Activated naive CD4-positive, alpha-beta T cell treated with anti-CD3 and anti-CD28 coated beads, Interleukin-2, amount 50 U/mL, for 72 hours (primary cell): Measurements from ENCODE around the gene BTBD1. TPM values are rescaled to one million over a fixed set of nuclear protein-coding genes. Genes with fewer than 3 reads are reported as not detected.
"Not testable (repeated sequence)": the region's sequence is repeated elsewhere in the genome, so short reads cannot be mapped to it uniquely, and the experiment has no call there.

Source experiments
- ATAC-seq, 2 donors: fragments of 150-1000 bp; cut with Tn5 transposase; 2 replicates each; pipeline ENCODE4 v1.10.0; 2021; ENCODE audit warnings: mild to moderate bottlenecking in 2 of 2, moderate library complexity in 2 of 2
- DNase-seq, 2 donors: peaks; one replicate each; pipeline ENCODE4 v3.0.0; 2021 to 2022; ENCODE audit warnings: low spot score in 2 of 2
- H3K27ac Mint-ChIP-seq, 2 donors: one replicate each; pipeline ENCODE4 v1.8.0; 2022; ENCODE audit warnings: mild to moderate bottlenecking in 2 of 2, mixed read lengths in 2 of 2
- H3K36me3 Mint-ChIP-seq, 2 donors: one replicate each; pipeline ENCODE4 v1.8.0; 2022; ENCODE audit warnings: mixed read lengths in 2 of 2
- H3K9me3 Mint-ChIP-seq, 2 donors: one replicate each; pipeline ENCODE4 v1.8.0; 2022; ENCODE audit warnings: mixed read lengths in 2 of 2
- total RNA-seq, 2 donors: library from RNA; stranded (reverse); gene quantifications; one replicate each; pipeline ENCODE4 v1.2.3, GENCODE V29; 2022

BTBD1 gene
- total RNA-seq, 2 donors from 2014 or later, result 47.7 to 64.7 TPM

DNA sequence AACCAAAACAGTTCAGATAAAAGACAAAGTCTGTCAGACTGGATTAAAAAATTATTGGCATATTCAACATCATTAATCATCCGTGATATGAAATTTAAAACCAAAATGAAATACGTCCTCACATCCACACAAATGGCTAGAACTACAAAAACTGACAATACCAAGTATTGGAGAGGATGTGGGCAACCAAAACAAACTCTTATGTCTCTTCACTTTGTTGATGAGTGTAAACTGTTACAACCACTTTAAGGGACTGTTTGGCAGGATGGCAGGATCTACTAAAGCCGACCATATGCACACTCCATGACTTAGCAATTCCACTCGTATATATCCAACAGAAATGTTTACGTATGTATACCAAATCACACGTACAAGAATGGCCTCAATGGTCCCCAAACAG is 30.8 kb downstream of the BTBD1 start:
- H3K27ac Mint-ChIP-seq, result no peak overlapping the region
- DNase-seq (no peak), ATAC-seq (no peak)
- H3K9me3 Mint-ChIP-seq, result peaks cover 0 to 5% of the 10 kb centered on the region in 2 donors
- H3K36me3 Mint-ChIP-seq, result peaks cover 29 to 59% of the 10 kb centered on the region in 2 donors

DNA sequence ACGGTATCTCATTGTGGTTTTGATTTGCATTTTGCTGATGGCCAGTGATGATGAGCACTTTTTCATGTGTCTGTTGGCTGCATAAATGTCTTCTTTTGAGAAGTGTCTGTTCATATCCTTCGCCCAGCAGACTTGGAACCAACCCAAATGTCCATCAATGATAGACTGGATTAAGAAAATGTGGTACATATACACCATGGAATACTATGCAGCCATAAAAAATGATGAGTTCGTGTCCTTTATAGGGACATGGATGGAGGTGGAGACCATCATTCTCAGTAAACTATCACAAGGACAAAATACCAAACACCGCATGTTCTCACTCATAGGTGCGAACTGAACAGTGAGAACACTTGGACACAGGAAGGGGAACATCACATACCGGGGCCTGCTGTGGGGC is 35.8 kb downstream of the BTBD1 start:
- H3K27ac Mint-ChIP-seq, H3K9me3 Mint-ChIP-seq, DNase-seq, ATAC-seq: not testable (repeated sequence)
- peaks cover 4 to 29% of the 10 kb centered on the region in 2 donors for H3K36me3 Mint-ChIP-seq

DNA sequence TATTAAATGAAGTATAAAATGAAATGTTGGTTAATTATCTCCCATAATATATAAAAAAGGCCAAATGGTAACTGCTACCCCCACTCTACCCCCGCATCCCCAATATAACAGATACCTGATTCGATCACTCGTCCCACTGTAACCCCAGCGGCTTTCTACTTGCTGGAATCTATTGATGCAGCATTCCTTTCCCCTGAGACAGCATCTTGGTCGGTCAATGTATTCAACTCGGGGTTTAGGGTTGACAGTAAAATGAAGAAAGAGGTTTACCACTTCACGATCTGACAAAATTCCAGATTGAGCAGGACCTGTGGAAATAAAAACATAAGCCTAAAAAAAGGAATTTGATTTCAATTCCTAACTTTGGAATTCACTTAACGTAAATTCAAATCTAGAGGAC is 37.0 kb downstream of the BTBD1 start:
- H3K27ac Mint-ChIP-seq, result no peak overlapping the region
- no peaks in the 10 kb centered on the region for H3K9me3 Mint-ChIP-seq
- H3K36me3 Mint-ChIP-seq, result peaks cover 4 to 28% of the 10 kb centered on the region in 2 donors
- ATAC-seq, result no peak
- no peak for DNase-seq

DNA sequence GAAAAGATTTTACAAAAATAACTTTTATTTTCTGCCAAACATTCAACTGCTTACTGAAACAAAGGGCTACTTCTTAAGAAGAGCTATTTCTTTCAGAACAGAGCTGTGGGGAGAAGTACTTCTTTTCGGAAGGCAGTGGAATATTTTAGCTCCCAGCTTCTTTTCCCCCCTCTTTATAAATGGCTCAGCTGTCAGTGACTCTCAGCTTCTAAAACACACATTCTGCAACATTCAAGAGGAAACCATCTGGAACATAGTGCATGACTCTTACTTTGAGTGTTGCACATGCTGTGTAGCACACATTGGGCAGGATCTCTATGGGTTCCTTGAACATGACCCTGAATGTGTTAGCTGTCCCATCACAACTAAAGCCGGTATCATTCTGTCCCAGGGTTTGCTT is 48.6 kb downstream of the BTBD1 start:
- H3K27ac Mint-ChIP-seq, result no peak overlapping the region
- DNase-seq, result no peak
- no peak for ATAC-seq
- H3K36me3 Mint-ChIP-seq, result peaks cover 0 to 9% of the 10 kb centered on the region in 2 donors
- peaks cover 6 to 7% of the 10 kb centered on the region in 2 donors for H3K9me3 Mint-ChIP-seq

DNA sequence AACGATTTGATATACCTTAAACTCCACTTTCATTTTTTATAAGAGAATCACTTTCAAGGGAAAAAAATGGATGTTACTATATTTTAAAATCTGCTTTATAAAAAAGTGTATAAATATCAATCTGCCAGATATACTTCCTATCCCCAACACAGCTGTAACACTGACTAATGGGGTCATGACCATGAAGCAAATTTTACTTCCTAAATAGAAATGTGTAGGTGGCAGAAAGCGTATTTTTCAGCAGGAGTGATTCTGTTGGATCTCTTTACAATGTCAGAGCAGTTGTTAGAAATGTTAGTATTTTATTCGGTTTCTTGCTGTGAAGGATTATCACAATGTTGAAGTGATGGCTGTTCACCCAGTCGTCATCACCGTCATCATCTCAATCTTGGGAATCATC is 50.1 kb downstream of the BTBD1 start:
- H3K27ac Mint-ChIP-seq, result no peak overlapping the region
- DNase-seq (no peak), ATAC-seq (no peak)
- peaks cover 18 to 19% of the 10 kb centered on the region in 2 donors for H3K9me3 Mint-ChIP-seq
- H3K36me3 Mint-ChIP-seq, result peaks cover 12 to 21% of the 10 kb centered on the region in 2 donors

DNA sequence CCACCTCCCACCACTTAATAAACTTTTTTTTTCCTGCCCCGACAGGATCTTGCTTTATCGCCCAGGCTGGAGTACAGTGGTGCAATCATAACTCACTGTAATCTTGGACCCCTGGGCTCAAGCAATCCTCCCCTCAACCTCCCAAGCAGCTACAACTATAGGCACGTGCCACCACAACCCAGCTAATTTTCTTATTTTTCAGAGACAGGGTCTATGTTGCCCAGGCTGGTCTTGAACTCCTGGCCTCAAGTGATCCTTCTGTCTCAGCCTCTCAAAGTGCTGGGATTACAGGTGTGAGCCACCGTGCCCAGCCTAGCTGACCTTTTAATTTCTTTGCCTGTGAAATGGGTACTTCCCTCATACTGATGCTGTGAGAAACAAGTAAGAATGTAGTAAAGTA is 51.7 kb downstream of the BTBD1 start:
- ATAC-seq (no peak), DNase-seq (no peak)
- peaks cover 27 to 32% of the 10 kb centered on the region in 2 donors for H3K36me3 Mint-ChIP-seq
- H3K9me3 Mint-ChIP-seq, result peaks cover 20 to 22% of the 10 kb centered on the region in 2 donors
- H3K27ac Mint-ChIP-seq, result peak overlapping the region in 1 of 2 donors; percentile 1

DNA sequence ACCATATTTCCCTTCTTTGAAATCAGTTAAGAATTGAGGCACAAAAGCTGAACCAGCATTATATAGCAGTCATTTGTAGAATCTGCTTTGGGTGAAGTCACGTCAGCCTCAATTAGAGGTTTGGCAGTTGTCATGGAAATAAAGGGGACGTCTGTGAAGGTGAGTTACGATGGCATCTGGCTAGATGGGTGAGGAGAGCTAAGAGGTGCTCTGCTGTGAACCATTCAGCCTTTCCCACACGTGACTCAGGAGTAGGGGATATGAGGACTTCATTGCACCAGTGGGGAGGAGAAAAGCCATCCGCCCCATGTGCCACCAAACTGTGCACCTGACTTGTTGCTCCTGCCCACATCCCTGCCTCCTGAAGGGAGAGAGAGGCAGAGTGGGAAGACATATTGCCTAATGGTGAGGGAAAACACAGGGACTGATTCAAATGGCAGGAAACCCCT is 52.8 kb downstream of the BTBD1 start:
- peaks cover 20 to 22% of the 10 kb centered on the region in 2 donors for H3K9me3 Mint-ChIP-seq
- H3K36me3 Mint-ChIP-seq, result peaks cover 27 to 36% of the 10 kb centered on the region in 2 donors
- ATAC-seq (peak in 1 of 2 donors; percentile 3), DNase-seq (no peak)
- H3K27ac Mint-ChIP-seq, result peak overlapping the region; percentile 41 to 93

DNA sequence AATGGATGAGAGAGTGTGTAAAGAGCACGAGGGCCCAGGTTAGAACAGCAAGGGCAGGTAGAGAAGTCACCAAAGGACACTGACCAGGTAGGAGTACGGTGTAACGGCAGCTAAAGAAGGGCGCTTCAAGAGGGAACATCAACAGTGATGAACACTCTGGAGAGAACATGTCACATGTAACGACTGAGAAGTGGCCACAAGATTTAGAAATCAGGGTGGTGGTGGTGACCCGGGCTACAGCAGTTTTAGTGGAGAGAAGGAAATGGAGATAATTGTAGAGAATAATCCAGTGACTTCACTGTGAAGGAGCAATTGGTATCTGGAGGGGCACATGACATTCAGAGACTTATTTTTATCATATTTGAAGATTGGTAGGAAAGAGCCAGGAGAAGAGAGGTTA is 54.4 kb downstream of the BTBD1 start:
- Mint-ChIP-seq H3K36me3 (peaks cover 27 to 36% of the 10 kb centered on the region in 2 donors), H3K9me3 (peaks cover 20 to 22% of the 10 kb centered on the region in 2 donors), H3K27ac (peak overlapping the region; percentile 27 to 93)
- ATAC-seq (no peak), DNase-seq (no peak)

DNA sequence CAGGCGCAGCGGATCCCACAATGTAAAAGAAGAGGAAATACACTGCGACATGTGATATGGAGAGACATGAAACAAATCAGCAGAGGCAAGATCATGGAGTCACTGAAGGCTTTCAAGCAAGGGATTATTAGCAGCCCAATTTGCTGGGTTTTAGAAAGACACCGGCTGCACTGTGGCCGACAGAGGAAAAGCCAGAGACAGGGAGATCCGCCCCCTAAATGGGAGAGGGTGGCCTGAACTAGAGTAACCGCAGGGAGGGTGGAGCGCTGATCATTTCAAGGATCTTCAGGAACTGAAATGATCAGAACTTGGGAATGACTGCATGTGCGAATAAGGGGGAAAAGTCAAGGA is 55.0 kb downstream of the BTBD1 start:
- peaks cover 20 to 22% of the 10 kb centered on the region in 2 donors for H3K9me3 Mint-ChIP-seq
- ATAC-seq, result no peak

DNA sequence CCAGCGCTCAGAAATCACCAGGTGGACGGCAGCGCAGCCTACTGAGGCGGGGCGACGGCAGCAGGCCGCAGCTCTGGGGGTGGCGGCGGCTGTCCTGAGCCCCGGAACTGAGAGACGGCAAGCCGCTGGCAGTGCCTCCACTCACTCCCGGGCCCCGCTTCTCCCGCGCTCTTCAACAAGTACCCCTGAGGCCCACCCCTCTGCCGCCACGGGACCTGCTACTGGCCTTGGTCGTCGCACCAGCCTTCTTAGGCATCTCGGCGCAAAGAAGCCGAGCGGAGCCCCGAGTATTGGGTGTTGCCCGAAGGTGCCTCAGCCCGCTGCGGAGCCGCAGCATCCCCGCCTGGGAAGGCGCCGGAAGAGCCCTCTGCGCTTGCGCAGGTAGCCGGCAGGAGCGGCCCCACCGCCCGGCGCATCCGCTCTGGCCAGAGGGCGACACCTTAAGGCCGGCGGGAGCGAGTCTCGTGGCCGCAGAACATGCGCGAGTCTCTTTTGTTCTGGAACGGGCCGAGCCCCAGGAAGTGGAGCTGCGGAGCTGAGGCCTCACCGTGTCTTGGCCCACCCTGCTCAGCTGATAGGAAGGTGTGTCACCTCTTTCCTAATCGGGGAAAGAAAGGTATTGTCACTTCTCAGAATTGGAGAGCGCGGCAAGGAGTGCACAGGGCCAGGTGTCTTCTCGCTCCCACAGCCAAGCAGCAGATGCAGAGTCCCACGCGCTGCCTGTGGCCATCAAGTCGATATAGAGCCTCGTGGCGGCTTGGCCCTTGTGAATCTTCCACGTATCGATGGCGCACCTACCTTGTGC is 55.6 kb downstream of the BTBD1 start, which contains the start of gene C15orf40:
C15orf40 (minus strand) TSS at position 369 of the 805 bp plus-strand sequence; CDS start at position 337, 32 bp downstream.
- ATAC-seq, result peak; percentile 85 to 88
- H3K27ac Mint-ChIP-seq, result peak within 1 kb of the TSS; percentile 93 to 97
- peaks cover 20 to 22% of the 10 kb centered on the region in 2 donors for H3K9me3 Mint-ChIP-seq
- H3K36me3 Mint-ChIP-seq, result peaks cover 27 to 41% of the 10 kb centered on the region in 2 donors
- peak; percentile 81 to 93 for DNase-seq

More for the DNA sequence above, 55.0 kb downstream of the BTBD1 start:
- H3K36me3 Mint-ChIP-seq, result peaks cover 27 to 39% of the 10 kb centered on the region in 2 donors
- DNase-seq, result no peak
- peak overlapping the region; percentile 92 to 93 for H3K27ac Mint-ChIP-seq

DNA sequence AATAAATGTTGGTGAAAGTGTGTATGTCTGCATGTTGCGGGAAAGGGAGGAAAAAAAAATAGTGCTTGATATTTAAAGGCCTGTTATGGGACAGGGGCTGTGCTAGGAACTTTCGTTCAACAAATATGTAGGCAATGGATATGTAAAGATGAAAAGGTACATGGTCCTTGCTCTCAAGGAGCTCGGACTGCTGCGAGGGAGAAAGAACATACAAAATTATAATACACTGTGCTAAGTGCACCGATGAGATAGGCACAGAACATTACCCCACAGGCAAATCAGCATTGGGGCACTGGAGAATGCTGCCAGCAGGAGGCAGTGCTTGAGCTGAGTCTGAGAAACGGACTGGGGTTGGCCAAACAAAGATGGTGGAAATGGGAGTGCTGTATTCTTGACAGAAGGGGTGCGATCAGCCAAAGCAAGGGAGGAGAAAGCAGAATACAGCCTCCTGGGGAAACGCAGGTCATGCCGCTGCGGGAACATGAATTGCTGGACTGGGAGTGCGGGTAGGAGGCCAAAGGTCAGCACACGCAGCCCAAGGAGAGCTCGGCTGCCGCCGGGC is 56.3 kb downstream of the BTBD1 start:
- Mint-ChIP-seq H3K27ac (peak overlapping the region; percentile 93 to 97), H3K36me3 (peaks cover 27 to 41% of the 10 kb centered on the region in 2 donors), H3K9me3 (peaks cover 20 to 22% of the 10 kb centered on the region in 2 donors)
- DNase-seq, result peak; percentile 79 to 81
- ATAC-seq, result peak; percentile 62 to 73

DNA sequence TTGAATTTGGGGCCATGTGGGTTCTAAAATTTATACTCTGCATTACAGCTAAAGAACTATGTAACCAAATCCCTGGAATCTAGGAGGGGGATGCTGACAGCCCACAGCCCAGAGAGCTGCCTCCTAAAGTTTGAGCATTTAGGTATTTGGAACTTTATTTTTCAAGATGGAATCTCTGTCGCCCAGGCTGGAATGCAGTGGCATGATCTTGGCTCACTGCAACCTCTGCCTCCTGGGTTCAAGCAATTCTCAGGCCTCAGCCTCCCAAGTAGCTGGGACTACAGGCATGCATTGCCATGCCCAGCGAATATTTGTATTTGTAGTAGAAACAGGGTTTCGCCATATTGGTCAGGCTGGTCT is 66.4 kb downstream of the BTBD1 start:
- not testable (repeated sequence) for ATAC-seq
- H3K27ac Mint-ChIP-seq, result peak overlapping the region in 1 of 2 donors; percentile 60

DNA sequence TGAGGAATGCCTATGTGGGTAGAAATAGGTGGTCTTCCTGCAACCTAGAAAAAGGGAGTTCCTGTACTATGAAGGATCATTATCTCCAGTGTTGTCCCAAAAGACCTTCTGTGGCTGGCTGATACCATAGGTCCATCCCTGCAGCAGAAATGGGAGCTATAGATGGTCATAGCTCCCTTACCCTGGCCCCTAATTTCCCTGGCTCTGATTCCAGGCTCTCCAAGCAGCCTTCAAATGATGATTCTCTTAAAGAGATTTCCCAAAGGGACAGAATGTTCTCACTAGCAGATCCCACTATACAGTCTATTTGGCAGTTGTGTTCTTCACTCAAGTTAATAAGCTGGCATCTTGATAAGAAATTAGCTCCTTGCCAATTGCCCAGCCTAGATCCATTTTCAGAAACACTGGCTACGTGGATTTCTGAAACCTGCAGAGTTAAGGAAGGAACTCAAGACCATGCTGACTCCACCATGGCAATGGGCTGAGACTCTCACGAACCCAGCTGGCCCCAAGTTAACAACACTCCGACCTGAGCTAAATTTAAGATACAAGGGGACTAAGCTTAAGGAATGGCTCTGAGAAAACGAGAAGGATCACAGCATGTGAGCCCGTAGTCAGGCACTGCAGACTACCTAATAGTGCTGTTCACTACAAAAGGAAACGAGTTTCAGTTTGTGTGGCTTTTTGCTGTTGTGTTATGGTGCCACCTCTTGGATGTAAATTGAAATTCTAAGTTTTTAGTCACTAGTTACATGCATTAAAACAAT is 67.0 kb downstream of the BTBD1 start:
- Mint-ChIP-seq H3K36me3 (no peaks in the 10 kb centered on the region), H3K9me3 (no peaks in the 10 kb centered on the region), H3K27ac (peak overlapping the region; percentile 34 to 60)
- peak; percentile 77 to 86 for ATAC-seq
- peak in 1 of 2 donors; percentile 18 for DNase-seq

More for the DNA sequence above, 66.4 kb downstream of the BTBD1 start:
- not testable (repeated sequence) for DNase-seq, H3K9me3 Mint-ChIP-seq, H3K36me3 Mint-ChIP-seq

DNA sequence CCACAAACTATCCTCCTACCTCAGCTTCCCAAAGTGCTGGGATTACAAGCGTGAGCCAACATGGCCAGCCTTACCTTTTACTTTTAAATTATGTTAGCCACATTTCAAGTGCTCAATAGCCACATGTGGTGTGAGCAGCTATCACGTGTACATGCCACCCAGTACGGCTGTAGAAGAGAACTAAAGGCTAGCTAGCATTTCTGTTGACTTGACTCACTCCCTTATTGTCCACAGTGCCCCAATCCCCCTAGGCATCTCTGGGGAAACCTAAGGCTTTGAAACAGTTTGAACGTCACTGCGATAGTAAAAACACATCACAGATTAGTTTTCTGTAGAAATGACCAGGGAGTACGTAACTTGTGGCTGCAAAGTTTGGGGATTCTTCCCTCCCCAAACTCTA is 67.6 kb downstream of the BTBD1 start:
- DNase-seq, result no peak
- ATAC-seq, result no peak
- Mint-ChIP-seq H3K36me3 (no peaks in the 10 kb centered on the region), H3K9me3 (no peaks in the 10 kb centered on the region), H3K27ac (peak overlapping the region in 1 of 2 donors; percentile 60)

DNA sequence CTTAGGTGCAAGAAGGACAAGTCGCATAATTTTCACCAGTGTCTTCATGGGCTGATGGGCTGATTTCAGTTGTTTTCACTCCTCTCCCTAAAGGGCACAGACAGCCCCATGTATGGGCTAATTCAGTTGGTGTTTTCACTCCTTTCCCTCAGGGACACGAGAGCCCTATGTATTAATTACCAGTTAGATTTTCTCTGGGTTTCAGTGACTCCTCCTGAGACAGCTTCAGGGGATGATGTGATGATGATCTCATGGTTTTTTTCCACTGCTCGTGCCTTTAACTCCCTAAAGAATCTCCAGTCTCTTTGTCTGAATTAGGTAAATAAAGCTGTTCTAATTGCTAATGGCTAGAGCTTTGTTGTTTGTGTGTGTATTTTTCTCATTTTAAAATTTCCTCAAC is 71.1 kb downstream of the BTBD1 start:
- H3K9me3 Mint-ChIP-seq, result no peaks in the 10 kb centered on the region
- ATAC-seq, result no peak
- H3K27ac Mint-ChIP-seq, result no peak overlapping the region
- peaks cover 0 to 5% of the 10 kb centered on the region in 2 donors for H3K36me3 Mint-ChIP-seq
- no peak for DNase-seq

DNA sequence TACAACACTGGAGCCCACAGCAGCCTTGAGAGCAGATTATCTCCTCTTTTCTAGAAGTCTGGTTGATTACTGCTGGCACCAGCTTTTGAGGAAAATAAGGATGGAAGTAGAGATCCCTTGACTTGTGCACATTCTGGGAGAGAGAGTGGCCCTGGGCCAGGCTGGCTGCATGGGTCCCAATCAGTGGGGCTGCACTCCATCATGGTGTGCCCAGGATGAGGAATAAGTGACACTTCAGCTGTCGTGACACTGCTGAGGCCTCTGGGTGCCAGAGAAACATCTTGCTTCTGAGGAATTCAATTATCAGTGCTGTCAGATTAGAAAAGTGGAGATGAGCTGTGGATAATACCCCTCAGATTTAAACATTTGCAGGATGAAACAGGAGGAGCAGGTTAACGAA is 72.0 kb downstream of the BTBD1 start:
- no peak for ATAC-seq

DNA sequence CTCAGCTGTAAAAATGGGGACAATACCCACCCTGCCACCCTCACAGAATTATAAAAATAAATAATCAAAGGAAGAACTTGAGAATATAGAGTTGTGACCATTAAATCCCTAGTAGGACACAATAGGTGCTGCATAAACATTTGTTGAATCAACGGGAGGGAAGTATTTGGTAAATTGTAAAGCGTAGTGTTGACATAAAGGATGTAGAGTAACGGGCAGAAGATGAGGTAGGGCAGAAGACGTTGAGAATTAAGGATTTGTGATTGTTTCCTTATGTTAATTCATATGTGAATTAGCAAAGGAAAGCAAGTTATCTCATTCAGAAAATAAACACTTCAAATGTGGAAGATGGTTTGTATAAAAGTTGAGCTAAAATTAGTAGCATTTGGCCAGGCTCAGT is 73.9 kb downstream of the BTBD1 start:
- Mint-ChIP-seq H3K9me3 (no peaks in the 10 kb centered on the region), H3K27ac (no peak overlapping the region), H3K36me3 (peaks cover 5 to 6% of the 10 kb centered on the region in 2 donors)
- DNase-seq, result no peak
- ATAC-seq, result no peak

More for the DNA sequence above, 72.0 kb downstream of the BTBD1 start:
- Mint-ChIP-seq H3K36me3 (peaks cover 0 to 5% of the 10 kb centered on the region in 2 donors), H3K27ac (peak overlapping the region in 1 of 2 donors; percentile 33), H3K9me3 (no peaks in the 10 kb centered on the region)
- DNase-seq, result no peak
